GM18858 (cell line): ENCODE data around the gene CCNQ.
"Not testable (repeated sequence)": the region's sequence is repeated elsewhere in the genome, so short reads cannot be mapped to it uniquely, and the experiment has no call there.

Experiments used
- ATAC-seq: cut with Tn5 transposase; IDR thresholded peaks from one replicate; pipeline ENCODE4 v1.9.1; 2021; ENCODE audit not compliant: unreplicated experiment

Gene CCNQ

GRCh38 chrX:153623310-153624029, 24.5 kb upstream of the CCNQ start:
- ATAC-seq: no peak

GRCh38 chrX:153622661-153623309, 23.8 kb upstream of the CCNQ start:
- ATAC-seq: no peak

GRCh38 chrX:153621949-153622598, 23.1 kb upstream of the CCNQ start:
- no peak for ATAC-seq

GRCh38 chrX:153620576-153620975, 21.6 kb upstream of the CCNQ start:
- ATAC-seq: no peak

GRCh38 chrX:153614818-153615217, 15.9 kb upstream of the CCNQ start:
- ATAC-seq: no peak

GRCh38 chrX:153612413-153612812, 13.5 kb upstream of the CCNQ start:
- ATAC-seq: no peak

- no peak for ATAC-seq
Observed at GRCh38 chrX:153611298-153612095, 12.6 kb upstream of the CCNQ start.

- ATAC-seq: no peak
Observed at GRCh38 chrX:153610836-153611213, 11.9 kb upstream of the CCNQ start.

- ATAC-seq: no peak
Observed at GRCh38 chrX:153609917-153610835, 11.2 kb upstream of the CCNQ start.

- ATAC-seq: no peak
Observed at GRCh38 chrX:153608806-153609205, 9.9 kb upstream of the CCNQ start.

GRCh38 chrX:153608376-153608775, 9.4 kb upstream of the CCNQ start:
- no peak for ATAC-seq

- ATAC-seq: no peak
Observed at GRCh38 chrX:153606503-153606902, 7.6 kb upstream of the CCNQ start.

GRCh38 chrX:153604666-153605380, 5.9 kb upstream of the CCNQ start:
- ATAC-seq: not testable (repeated sequence)

GRCh38 chrX:153603131-153603656, 4.3 kb upstream of the CCNQ start:
- no peak for ATAC-seq

- ATAC-seq: no peak
Observed at GRCh38 chrX:153602601-153603000, 3.7 kb upstream of the CCNQ start.

GRCh38 chrX:153601511-153602110, 2.7 kb upstream of the CCNQ start:
- ATAC-seq: no peak

- no peak for ATAC-seq
Observed at GRCh38 chrX:153600921-153601320, 2.0 kb upstream of the CCNQ start.

GRCh38 chrX:153600032-153600373, 1.1 kb upstream of the CCNQ start:
- ATAC-seq: no peak
